Measurements from ENCODE around the gene CRYBG3. TPM values are rescaled to one million over a fixed set of nuclear protein-coding genes. Genes with fewer than 3 reads are reported as not detected.
A peak's percentile ranks its signal among the peaks of the same experiment; 100 is the strongest.

The CRYBG3 gene
- total RNA-seq = 10 to 100 TPM; 15.7 to 22.2 TPM

DNA sequence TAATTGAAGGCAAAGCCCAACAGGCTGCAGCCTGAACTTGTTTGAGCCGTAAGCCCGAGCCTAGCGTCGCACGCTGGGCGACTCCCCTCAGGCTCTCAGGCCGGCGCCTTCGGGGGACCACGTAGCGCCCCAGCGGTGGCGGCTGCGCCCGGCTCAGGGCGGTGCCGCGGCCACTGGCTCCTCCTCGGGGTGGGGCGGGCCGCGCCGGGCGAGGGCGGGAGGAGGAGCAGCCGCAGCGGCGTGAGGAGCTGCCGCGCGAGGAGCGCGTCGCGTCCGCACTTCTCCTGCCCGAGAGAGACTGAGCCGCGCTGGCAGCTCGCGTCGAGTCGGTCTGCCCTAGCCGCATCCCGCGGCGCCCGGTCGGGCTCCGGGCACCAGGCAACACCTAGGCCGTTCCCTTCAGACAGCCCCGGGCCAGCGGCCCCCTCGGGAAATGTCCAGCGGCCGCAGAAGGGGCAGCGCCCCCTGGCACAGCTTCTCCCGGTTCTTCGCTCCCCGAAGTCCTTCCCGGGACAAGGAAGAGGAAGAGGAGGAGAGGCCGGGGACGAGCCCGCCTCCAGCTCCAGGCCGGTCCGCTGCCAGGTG, at the start of gene CRYBG3:
Gene CRYBG3, plus strand, starts transcription at position 238 of the 585 bp plus-strand sequence. Its CDS starts 196 bp downstream, at position 434.
- Histone ChIP-seq H3K4me3 (peak within 1 kb of the TSS; percentile 88), H3K27ac (peak within 1 kb of the TSS; percentile 91), H3K9ac (ENCODE audit: low read depth in 2 of 2, low read length in 2 of 2) (peak within 1 kb of the TSS; percentile 77 to 93), H3K36me3 (no peaks in the 10 kb centered on the region), H3K9me3 (no peaks in the 10 kb centered on the region), H3K4me1 (no peaks in the 10 kb centered on the region), H3K27me3 (no peaks in the 10 kb centered on the region)
- intact Hi-C loops (cut with DNase I) = loop anchor here (10.0 kb wide), 1 partner anchor 153 kb away; the partner anchor contains the start of gene RIOX2
- peak; percentile 86 for DNase-seq
- TF ChIP-seq, protein P1, sequence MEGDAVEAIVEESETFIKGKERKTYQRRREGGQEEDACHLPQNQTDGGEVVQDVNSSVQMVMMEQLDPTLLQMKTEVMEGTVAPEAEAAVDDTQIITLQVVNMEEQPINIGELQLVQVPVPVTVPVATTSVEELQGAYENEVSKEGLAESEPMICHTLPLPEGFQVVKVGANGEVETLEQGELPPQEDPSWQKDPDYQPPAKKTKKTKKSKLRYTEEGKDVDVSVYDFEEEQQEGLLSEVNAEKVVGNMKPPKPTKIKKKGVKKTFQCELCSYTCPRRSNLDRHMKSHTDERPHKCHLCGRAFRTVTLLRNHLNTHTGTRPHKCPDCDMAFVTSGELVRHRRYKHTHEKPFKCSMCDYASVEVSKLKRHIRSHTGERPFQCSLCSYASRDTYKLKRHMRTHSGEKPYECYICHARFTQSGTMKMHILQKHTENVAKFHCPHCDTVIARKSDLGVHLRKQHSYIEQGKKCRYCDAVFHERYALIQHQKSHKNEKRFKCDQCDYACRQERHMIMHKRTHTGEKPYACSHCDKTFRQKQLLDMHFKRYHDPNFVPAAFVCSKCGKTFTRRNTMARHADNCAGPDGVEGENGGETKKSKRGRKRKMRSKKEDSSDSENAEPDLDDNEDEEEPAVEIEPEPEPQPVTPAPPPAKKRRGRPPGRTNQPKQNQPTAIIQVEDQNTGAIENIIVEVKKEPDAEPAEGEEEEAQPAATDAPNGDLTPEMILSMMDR (IDR thresholded peaks at IDR 0.05) = peak; percentile 15

DNA sequence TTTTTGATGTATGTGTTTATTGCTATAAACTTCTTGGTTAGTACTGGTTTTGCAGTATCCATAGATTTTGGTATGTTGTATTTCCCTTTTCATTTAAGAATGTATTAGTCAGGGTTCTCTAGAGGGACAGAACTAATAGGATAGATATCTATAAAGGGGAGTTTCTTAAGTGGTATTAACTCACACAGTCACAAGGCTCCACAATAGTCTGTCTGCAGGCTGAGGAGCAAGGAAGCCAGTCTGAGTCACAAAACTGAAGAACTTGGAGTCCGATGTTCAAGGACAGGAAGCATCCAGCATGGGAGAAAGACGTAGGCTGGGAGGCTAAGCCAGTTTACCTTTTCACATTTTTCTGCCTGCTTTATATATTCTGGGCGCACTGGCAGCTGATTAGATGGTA, 48.9 kb upstream of the CRYBG3 start:
- Histone ChIP-seq H3K9me3 (no peaks in the 10 kb centered on the region), H3K27ac (no peak overlapping the region)

DNA sequence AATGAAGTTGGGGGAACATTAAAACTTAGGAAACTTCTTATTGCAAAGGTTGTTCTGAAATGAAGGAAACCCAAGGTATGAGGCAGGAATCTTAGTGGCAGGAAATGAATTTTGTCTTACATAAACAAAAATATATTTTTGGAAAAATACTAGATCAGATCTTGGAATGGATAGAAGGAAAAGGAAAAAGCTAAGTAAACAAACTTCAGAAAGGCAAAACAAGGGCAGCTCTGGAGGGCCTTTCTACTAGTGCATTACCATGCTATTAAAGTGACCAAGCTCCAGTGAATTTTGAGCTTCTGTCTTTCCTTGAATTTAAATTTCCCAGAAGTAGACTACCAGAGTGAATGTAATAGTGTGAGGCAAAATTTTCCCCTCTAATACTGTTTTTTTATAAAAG, 43.7 kb upstream of the CRYBG3 start:
- no peaks in the 10 kb centered on the region for H3K9me3 ChIP-seq
- no peaks in the 10 kb centered on the region for H3K27me3 ChIP-seq
- H3K4me3 ChIP-seq = no peak overlapping the region
- DNase-seq = no peak
- no peaks in the 10 kb centered on the region for H3K36me3 ChIP-seq
- intact Hi-C loops (cut with DNase I) = no loop called here
- no peak overlapping the region for H3K27ac ChIP-seq
- TF ChIP-seq, protein P1 (IDR thresholded peaks at IDR 0.05) = no peak
- H3K4me1 ChIP-seq = no peaks in the 10 kb centered on the region
- H3K9ac ChIP-seq (ENCODE audit: low read depth in 2 of 2, low read length in 2 of 2) = no peak overlapping the region

More for the DNA sequence above, 48.9 kb upstream of the CRYBG3 start:
- TF ChIP-seq, protein P1 (IDR thresholded peaks at IDR 0.05) = no peak
- intact Hi-C loops (cut with DNase I) = no loop called here
- no peaks in the 10 kb centered on the region for H3K4me1 ChIP-seq
- no peaks in the 10 kb centered on the region for H3K27me3 ChIP-seq
- no peaks in the 10 kb centered on the region for H3K36me3 ChIP-seq
- H3K4me3 ChIP-seq = no peak overlapping the region
- DNase-seq = no peak
- H3K9ac ChIP-seq (ENCODE audit: low read depth in 2 of 2, low read length in 2 of 2) = no peak overlapping the region

DNA sequence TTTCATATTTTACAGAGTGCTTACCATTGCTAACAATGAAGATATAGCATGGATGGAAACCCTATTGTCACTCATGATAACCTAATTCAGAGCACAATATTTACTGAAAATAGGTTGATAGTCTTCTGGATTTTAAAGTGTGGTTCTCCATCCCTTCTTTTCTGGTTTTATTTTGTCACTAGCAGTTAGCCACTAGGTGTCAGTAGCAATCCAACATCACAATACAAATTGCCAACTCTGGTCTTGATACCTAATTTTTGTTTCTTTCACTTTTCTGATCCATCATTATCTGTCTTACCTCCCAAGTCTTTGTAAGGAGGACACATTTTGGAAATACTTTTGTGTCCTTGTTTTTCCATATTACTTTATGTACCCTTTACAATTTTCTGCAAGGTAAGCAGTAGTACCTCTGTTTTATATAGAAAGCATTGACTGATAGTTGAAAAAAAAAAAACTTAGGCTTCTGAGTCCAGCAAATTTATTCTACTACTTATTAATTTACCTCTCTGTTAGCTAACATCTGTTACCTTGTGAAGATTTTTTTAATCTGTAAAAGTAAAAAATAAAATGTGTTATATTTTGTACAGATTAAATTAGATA, 28.3 kb upstream of the CRYBG3 start:
- no peaks in the 10 kb centered on the region for H3K36me3 ChIP-seq
- intact Hi-C loops (cut with DNase I) = loop anchor here (2.0 to 10.0 kb wide), 3 partner anchors 141 to 531 kb away; no protein-coding TSS in a partner anchor
- DNase-seq = no peak

DNA sequence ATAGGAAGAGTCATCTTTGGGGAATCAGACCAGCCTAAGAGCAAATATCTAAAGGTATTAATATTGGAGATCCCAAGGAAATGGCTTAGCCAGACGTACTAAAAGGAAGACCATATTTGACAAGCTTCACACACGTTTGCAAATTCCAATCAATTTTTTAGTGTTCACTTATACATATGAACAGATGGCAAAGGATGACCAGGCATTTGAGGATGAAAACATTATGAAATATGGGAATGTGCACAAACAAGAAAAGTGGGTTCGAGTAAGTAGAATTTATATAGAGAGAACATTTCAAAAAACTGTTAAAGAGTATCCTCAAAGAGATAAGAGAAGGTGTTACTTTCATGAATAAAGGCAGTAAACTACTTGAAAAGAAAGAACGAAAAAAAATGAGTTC, 25.9 kb upstream of the CRYBG3 start:
- intact Hi-C loops (cut with DNase I) = loop anchor here (10.0 kb wide), 2 partner anchors 139 to 529 kb away; no protein-coding TSS in a partner anchor
- H3K9ac ChIP-seq (ENCODE audit: low read depth in 2 of 2, low read length in 2 of 2) = no peak overlapping the region
- H3K4me3 ChIP-seq = no peak overlapping the region
- DNase-seq = no peak
- H3K36me3 ChIP-seq = no peaks in the 10 kb centered on the region
- no peaks in the 10 kb centered on the region for H3K27me3 ChIP-seq
- no peak overlapping the region for H3K27ac ChIP-seq
- H3K4me1 ChIP-seq = no peaks in the 10 kb centered on the region
- TF ChIP-seq, protein P1 (IDR thresholded peaks at IDR 0.05) = no peak
- H3K9me3 ChIP-seq = no peaks in the 10 kb centered on the region

More for the DNA sequence above, 28.3 kb upstream of the CRYBG3 start:
- TF ChIP-seq, protein P1 (IDR thresholded peaks at IDR 0.05) = peak; percentile 67
- H3K27me3 ChIP-seq = no peaks in the 10 kb centered on the region
- no peak overlapping the region for H3K9ac ChIP-seq (ENCODE audit: low read depth in 2 of 2, low read length in 2 of 2)
- no peaks in the 10 kb centered on the region for H3K4me1 ChIP-seq
- no peak overlapping the region for H3K4me3 ChIP-seq
- H3K27ac ChIP-seq = no peak overlapping the region
- H3K9me3 ChIP-seq = no peaks in the 10 kb centered on the region

All from colonic mucosa (tissue), 4 donors.